Stimulated activated CD4-positive, alpha-beta T cell treated with anti-CD3 and anti-CD28 coated beads, Interleukin-12 subunit alpha, Interleukin-12 subunit beta, amount 100 ng/mL, for 24 hours (primary cell): ENCODE measurements around the gene PLXND1.
"Not testable (repeated sequence)": the region's sequence is repeated elsewhere in the genome, so short reads cannot be mapped to it uniquely, and the experiment has no call there.

Source experiments
- DNase-seq, 2 experiments: peaks; one replicate each; pipeline ENCODE4 v3.0.0-alpha.2; 2020; ENCODE audit warnings: low read depth in 2 of 2

Gene PLXND1

DNA sequence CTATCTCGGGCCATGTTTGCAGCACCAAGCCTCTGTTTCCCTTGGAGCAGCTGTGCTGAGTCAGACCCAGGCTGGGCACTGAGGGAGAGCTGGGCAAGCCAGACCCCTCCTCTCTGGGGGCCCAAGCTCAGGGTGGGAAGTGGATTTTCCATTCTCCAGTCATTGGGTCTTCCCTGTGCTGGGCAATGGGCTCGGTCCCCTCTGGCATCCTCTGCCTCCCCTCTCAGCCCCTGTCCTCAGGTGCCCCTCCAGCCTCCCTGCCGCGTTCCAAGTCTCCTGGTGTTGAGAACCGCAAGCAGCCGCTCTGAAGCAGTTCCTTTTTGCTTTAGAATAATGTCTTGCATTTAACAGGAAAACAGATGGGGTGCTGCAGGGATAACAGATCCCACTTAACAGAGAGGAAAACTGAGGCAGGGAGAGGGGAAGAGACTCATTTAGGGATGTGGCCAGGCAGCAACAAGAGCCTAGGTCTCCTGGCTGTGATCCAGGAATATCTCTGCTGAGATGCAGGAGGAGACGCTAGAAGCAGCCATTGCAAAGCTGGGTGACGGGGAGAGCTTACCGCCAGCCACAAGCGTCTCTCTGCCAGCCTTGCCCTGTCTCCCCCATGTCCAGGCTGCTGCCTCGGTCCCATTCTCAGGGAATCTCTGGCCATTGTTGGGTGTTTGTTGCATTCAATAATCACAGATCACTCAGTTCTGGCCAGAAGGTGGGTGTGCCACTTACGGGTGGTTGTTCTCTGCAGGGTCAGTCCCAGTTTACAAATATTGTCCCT is 76.9 kb downstream of the PLXND1 start:
- DNase-seq, result no peak

DNA sequence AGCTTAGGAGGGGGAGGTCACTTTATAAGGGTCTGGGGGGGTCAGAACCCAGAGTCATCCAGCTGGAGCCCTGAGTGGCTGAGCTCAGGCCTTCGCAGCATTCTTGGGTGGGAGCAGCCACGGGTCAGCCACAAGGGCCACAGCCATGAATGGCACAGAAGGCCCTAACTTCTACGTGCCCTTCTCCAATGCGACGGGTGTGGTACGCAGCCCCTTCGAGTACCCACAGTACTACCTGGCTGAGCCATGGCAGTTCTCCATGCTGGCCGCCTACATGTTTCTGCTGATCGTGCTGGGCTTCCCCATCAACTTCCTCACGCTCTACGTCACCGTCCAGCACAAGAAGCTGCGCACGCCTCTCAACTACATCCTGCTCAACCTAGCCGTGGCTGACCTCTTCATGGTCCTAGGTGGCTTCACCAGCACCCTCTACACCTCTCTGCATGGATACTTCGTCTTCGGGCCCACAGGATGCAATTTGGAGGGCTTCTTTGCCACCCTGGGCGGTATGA is 77.8 kb downstream of the PLXND1 start, which contains the start of gene RHO:
Gene RHO, plus strand, starts transcription at position 51 of the 512 bp plus-strand sequence. Its CDS starts 95 bp downstream, at position 146.
- no peak for DNase-seq

DNA sequence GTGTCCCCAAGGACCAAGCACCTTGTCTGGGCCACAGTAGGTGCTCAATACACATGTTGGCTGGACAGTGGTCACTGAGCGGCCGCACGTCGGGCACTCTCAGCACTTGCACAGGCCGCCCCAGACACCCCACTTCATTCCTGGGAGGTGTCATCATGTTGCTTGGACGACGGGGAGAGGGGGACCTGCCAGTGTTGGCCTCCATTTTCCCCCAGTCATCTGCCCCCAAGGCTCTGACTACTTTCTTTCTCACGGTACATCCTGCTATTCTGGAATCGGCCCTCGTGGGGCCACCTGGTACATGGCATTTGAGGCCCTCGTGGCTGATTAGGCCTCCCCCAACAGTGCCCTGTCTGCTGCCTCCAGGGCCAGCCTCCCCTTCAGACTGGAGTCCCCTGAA is 79.2 kb downstream of the PLXND1 start:
- no peak for DNase-seq

DNA sequence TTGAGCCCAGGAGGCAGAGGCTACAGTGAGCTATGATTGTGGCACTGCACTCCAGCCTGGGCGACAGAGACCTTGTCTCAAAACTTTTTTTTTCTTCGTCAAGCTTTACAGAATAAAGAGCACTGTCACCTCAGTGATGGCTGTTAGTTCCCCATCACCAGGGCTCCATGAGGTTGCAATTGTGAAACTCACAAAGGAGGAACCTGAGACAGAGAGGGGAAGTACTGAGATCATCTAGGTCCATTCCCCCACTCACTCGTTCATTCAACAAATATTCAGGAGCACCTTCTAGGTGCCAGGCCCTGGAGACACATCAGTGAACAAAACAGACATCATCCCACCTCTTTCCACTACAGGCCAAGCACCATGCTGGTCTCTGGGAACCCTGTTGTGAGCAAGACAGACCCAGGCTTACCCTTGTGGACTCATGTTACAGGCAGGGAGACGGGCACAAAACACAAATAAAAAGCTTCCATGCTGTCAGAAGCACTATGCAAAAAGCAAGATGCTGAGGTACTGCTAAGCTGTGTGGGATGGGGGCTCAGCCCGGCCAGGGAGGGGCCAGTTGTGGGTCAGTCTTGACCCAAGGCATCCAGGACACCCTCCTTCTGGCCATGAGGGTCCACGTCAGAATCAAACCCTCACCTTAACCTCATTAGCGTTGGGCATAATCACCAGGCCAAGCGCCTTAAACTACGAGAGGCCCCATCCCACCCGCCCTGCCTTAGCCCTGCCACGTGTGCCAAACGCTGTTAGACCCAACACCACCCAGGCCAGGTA is 80.2 kb downstream of the PLXND1 start:
- no peak for DNase-seq

DNA sequence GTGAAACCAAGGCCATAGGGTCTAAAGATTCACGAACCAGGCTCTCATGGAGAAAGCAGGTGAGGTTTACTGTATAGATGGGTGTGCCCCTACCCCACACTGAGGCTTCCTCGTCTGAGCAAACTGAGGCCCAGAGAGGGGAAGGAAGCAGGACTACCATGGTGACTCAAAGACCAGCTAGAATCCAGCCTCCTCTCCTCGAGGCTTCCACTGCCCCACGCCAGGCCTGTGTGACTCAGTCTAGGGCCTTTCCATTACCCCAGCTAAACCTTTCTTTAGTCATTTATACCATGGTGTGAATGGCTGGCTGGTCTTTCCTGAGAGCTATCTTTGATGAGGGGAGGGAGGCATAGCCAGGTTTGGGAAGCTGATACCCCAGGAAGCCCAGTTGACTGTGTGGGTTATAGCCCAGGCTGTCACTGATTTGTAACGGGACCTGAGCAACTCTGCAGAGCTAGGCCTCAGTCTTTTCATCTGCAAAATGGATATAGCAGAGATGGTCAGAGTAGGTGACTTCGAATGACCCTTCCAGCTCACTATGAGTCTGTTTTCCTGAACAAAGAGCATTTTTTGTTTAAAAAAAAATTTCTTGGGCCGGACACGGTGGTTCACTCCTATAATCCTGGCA is 81.0 kb downstream of the PLXND1 start:
- DNase-seq, result no peak

DNA sequence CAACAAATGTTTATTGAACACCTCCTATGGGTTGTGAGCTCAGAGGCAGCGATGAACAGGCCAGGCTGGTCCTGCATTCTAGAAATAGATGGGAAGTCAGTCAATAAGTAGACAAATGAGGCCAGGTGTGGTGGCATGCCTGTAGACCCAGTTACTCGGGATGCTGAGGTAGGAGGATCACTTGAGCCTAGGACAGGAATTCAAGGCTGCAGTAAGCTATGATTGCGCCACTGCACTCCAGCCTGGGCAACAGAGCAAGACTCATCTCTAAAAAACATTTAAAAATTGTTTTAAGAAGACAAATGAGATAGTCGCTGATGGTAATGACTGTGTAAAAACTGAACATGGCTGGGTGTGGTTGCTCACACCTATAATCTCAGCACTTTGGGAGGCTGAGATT is 82.4 kb downstream of the PLXND1 start:
- DNase-seq, result no peak

DNA sequence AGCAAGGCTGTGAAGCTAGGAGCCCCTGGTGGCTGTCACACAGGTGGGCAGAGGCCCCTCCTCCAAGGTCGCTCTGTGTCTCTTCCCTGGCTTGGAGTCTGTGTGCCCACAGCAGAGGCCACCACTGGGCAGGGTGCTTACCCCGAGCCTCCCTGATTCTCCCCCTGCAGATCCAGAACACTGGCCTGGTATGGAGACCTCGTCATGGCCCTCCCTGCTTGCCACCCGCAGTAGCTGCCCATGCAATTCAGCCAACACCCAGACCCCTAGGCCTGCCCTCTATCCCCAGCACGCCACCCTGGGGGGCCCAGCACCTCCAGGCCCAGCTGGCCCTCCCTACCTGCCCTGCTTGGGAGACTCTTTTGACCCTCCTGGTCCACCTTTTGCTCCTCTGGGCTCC is 83.5 kb downstream of the PLXND1 start:
- no peak for DNase-seq

DNA sequence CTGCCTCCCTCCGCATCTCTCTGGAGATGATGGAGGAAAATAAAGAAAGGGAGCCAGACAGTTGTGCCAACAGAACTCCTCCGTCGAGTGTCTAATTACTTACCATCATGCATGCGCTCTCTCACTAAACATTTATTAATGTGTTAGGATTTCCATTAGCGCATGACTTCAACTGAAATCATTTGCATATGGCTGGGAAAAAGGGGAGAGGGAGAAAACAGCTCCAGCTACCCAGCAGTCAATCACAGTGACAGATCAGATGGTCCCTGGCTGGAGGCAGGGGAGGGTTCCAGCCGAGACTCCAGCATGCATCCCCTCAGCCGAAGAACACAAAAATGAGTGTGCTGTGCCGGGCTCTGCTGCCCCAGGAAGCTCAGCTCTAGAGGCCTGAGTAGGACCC is 84.9 kb downstream of the PLXND1 start:
- no peak for DNase-seq

DNA sequence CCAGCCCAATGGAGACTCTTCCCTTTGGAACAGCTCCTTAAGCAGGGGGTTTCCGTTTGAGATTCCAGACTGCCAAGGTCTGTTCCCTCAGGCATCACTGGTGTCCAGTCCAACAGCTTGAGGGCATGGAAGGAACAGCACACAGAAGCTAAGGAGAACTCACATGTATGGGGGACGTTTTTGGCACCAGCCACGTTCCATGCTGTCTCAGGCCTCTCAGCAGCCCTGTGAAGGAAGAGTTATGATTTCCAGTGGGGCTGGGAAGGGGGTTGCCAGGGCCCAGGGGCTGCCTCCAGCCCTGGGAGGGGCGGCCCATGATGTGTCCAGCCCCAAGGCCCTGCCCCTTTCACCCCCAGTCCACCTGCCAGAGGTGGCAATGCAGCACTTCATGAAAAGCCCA is 85.5 kb downstream of the PLXND1 start:
- DNase-seq, result no peak

DNA sequence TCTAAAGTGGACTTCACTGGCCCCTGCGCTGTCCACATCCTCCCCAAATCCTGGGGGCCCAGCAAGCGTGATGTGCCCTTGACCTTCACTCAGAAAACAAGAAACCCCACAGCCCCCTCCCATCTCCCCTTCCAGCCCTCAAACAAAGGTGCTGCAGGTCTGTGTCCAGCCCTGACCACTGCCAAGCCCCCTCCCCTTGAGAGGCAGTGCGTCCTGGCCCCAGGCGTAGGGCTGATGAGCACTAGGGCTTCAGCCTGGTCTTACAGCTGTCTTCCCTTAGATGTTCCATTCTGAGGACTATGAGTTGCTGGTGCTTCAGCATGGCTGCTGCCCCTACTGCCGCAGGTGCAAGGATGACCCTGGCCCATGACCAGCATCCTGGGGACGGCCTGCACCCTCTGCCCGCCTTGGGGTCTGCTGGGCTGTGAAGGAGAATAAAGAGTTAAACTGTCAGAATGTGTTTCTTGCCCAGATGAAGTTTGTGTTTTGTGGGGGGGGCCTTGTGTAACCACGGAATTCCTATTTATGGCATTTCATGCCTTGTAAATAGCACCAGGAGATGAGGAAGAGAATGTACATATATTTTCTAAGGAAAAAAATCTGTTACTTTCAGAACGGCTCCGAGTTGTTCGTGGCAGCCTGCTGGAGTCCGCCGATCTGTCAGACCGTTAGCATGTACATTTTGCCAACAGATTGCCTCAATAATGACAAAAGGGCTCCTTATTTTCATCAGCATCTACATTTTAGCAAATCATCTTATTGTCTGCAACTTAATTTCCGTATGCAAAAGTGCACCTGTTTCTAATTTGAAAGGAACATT is 86.4 kb downstream of the PLXND1 start:
- no peak for DNase-seq

DNA sequence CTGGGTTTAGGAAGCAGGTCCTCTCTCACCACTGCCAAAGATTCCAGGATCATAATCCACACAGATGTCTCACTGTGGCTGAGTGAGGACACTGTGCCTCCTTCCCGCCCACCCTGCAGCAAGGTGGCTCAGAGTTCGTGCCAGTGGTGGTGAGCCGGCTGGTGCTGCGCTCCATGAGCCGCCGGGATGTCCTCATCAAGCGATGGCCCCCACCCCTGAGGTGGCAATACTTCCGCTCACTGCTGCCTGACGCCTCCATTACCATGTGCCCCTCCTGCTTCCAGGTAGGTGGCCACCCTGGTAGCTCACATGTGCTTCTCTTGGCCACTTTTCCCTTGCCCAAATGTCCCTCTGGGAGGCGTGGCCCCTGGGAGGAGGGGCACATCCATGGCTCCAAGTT is 87.0 kb downstream of the PLXND1 start:
- no peak for DNase-seq

DNA sequence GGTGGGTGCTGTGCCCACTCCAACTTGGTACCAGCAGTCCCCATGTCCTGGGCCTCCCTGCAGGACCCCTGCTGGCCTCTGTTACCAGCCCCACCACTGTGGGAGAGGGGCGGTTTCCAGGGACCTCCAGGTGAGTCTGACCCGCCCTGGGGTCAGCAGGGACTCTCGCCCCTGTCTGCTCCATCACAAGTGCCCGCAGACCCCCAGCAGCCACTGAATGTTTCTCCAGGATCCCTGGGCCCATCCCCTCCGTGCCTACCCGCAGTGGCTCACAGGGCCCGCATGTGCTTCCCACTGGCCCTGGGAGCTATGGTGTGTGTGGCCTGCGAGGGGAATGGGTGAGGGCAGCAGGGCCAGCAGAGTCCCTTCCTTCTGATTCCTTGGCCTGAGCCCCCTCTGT is 87.9 kb downstream of the PLXND1 start:
- no peak for DNase-seq

DNA sequence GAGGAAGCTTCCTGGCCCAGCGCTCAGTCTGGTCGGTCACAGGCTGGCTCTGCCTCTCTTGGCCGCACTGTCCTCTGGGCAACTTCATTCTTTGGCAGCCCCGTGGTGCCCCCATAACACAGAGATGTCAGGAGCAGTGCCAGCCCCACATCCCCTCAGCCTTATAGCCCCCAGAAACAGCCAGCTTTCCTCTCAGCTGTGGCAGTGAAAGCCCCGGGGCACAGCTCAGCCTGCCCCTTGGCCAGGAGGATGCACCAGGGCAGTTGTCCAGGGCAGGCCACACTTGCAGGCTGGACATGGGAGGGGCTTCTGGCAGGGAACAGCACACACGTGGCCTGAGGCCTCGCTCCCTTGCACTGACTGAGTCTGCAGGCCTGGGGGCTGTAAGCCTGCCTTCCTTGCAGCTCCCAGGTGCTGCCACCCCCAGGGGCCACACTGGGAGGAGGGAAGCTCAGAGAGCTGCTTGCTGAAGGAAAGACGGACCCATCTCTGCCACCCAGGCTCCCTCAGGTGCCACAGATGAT is 88.4 kb downstream of the PLXND1 start:
- no peak for DNase-seq

DNA sequence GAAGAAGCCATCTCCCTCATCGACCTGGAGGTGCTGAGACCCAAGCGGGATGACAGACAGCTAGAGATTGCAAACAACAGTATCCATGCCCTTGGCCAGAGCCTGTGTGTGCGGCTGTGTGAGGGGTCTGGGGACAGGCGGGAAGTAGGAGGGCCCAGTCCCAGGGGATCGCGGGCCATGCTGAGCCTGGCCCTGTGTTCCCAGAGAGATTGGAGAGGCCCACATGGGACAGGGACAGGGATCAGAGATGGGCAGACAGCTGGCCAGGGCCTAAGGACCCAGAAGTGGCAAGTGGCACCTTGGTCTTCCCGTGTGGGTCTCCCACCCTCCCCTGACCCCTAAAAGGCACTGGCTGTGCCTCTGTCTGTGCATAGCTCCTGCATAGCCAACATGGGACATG is 89.0 kb downstream of the PLXND1 start:
- DNase-seq, result no peak

DNA sequence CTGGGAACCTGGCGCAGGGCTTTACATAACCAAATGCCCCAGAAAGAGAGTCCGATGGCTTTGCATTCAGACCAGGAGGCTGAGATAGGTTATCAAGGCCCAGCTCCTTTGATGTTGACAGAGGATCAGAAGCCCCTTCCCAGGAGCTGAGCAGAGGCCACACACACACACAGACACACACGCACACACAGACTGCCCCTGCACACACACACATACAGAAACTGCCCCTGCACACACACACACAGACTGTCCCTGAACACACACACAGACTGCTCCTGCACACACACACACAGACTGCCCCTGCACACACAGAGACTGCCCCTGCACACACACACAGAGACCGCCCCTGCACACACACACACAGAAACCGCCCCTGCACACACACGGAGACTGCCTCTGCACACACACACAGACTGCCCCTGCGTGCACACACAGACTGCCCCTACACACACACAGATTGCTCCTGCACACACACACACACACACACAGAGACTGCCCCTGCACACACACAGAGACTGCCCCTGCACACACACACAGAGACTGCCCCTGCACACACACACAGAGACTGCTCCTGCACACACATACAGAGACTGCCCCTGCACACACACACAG is 90.5 kb downstream of the PLXND1 start:
- not testable (repeated sequence) for DNase-seq

DNA sequence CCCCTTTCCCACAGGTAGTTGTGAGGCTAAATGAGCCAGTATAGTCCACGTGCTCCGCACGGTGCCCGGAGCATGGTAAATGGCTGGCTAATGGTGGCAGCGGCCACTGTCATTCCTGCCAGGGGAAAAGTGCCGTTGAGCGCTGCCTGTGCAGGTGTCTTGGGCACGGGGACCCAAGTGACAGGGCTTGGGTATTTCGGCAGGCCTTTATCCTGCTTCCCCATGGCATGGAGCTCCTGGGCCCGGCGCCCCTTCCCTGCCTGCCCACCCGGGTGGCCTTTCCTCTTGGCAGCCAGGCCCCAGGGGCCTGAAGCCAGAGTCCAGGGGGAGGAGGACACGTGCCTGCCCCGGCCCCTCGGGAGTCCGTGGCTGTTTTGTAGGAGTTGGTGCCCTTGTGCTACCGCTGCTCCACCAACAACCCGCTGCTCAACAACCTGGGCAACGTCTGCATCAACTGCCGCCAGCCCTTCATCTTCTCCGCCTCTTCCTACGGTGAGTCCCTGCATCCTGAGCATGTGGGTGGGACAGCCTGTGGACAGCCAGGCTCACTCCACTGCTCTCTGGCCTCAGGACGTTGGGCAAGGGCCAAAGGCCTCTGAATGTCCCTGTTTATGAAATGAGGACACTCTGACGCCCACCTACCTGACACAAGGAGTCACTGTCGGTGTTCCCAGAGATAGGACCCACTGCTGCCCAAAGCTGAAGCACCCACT is 91.2 kb downstream of the PLXND1 start:
- not testable (repeated sequence) for DNase-seq

DNA sequence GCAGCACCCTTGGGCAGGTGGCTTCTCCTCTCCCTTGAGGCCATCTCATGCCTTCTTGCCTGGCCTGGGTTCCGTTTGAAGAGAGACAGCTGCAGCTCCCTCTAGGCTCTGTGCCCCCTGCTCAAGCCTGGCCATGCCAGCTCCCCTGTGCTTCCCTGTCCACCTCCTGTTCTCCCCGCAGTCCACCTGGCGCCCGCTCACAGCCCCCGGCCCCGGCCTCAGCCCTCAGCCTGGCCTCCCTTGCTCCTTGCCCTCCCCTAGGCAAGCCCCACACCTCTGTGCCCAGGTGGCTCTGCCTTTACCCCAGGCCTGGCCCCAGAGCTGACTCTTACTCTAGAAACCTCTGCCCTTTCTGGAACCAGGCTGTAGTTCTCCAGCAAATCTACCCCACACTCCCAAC is 91.9 kb downstream of the PLXND1 start:
- no peak for DNase-seq

DNA sequence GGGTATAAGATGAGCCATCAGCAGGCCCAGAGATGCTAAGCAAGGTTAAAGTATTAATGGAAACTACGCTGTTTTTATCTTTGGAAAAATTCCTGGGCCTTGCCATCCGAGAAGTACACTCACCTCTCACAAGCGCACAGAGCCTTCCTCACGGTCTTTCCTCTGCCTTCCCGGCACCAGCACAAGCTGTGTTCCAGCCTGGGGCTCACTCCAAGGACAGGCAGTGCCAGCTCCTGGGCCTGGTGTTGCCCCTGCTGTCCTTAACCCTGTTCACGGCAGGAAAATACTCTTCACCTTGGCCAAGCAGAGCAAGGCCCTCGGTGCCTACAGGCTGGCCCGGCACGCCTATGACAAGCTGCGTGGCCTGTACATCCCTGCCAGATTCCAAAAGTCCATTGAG is 92.4 kb downstream of the PLXND1 start:
- no peak for DNase-seq

DNA sequence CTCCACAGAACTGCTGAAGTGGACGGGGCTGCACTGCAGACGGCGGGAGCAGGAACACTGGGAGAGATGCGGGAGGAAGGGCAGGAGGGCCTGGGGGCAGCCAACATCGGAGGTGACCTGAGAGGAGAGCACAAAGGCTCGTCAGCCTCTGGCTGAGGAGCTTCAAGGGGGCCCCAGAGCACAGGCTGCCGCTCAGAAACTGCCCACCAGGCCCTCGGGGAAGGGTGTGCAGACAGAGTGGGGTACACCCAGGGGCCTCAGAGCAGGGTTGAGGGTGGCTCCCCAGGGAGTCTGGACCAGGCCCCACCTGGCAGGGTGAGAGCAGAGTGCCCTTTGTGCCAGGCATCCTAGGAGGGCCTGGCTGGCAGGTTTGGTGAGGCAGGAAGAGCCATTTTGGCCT is 92.8 kb downstream of the PLXND1 start:
- DNase-seq, result no peak

DNA sequence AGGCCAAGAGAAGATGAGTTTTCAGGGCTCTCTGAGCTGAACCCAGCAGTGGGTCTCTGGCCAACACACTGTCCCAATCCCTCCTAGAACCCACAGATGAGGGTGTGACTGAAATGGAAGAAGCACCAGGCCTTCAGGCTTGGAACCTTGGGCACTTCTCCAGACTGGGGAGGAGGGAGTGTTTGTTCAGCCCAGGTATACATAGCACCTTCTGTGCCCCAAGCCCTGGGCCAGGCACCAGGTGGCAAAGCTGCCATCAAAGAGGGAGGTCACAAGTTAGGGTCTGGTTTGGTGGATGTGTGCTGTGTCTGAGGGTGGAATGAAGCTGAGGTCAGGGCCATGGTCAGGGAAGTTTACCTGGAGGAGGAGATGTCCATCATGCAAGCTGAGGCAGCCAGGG is 93.9 kb downstream of the PLXND1 start:
- no peak for DNase-seq
